K562 (cell line): ENCODE measurements around the gene ARL13B. TPM values are rescaled to one million over a fixed set of nuclear protein-coding genes. Genes with fewer than 3 reads are reported as not detected.

Experiments
- CTCF ChIP-seq, 3 experiments: IDR thresholded peaks in 2 of 3; conservative IDR thresholded peaks in 1 of 3; 2 replicates each; pipeline ENCODE4 v1.5.1; 2011 to 2012; ENCODE audit warnings: low read length in 3 of 3, mild to moderate bottlenecking in 3 of 3, control low read depth in 2 of 3, improper control_type of control experiment in 1 of 3, inconsistent platforms in 1 of 3, low read depth in 1 of 3, mixed read lengths in 1 of 3, moderate library complexity in 1 of 3; ENCODE audit not compliant: insufficient read depth in 2 of 3
- ESRRA ChIP-seq: fragments of 450-650 bp; IDR thresholded peaks from 2 replicates; pipeline ENCODE4 v1.6.1; 2014; ENCODE audit warnings: low read depth, mild to moderate bottlenecking, moderate library complexity, borderline replicate concordance
- FIP1L1 ChIP-seq: fragments of 200-400 bp; formaldehyde crosslinking; IDR thresholded peaks from 2 replicates; pipeline ENCODE4 v1.6.1; 2018; ENCODE audit warnings: mild to moderate bottlenecking, low read depth, low read length; ENCODE audit not compliant: poor library complexity, severe bottlenecking
- KAT2B ChIP-seq: IDR thresholded peaks from one replicate; pipeline ENCODE4 v1.6.1; 2012; ENCODE audit warnings: low read depth, mild to moderate bottlenecking, control low read depth, inconsistent platforms, low read length, moderate library complexity
- NCOA2 ChIP-seq, 2 experiments: fragments of 450-650 bp; IDR thresholded peaks; 2 replicates each; pipeline ENCODE4 v1.6.1; 2018; ENCODE audit warnings: mild to moderate bottlenecking in 2 of 2, moderate library complexity in 1 of 2; ENCODE audit not compliant: partially characterized antibody in 2 of 2
- PTBP1 ChIP-seq: fragments of 200-400 bp; formaldehyde crosslinking; IDR thresholded peaks from 2 replicates; pipeline ENCODE4 v1.6.1; 2017; ENCODE audit warnings: low read depth, low read length
- ZFX ChIP-seq: sonication (generic); formaldehyde crosslinking; IDR thresholded peaks from 2 replicates; pipeline ENCODE4 v1.8.0; 2022; ENCODE audit warnings: mild to moderate bottlenecking, missing genetic modification reagents, moderate library complexity
- ZNF12 ChIP-seq: sonication (generic); formaldehyde crosslinking; IDR thresholded peaks from 2 replicates; pipeline ENCODE4 v1.4.0; 2020; ENCODE audit warnings: mild to moderate bottlenecking, missing genetic modification reagents
- polyA plus RNA-seq, 8 experiments: library from polyadenylated mRNA; depleted of rRNA in 4 of 8; stranded (reverse) in 5 of 8; unstranded in 3 of 8; fragments of >200 nt; fragmentation: Nextera tagmentation in 2 of 8; fragmentation: Illumina TruSeq in 1 of 8; extraction: Ambion mirVana in 2 of 8; extraction: Trizol in 1 of 8; gene quantifications; 2 replicates each; pipeline versions ENCODE4 v1.2.1 to v1.2.3, GENCODE V29; 2011 to 2014; ENCODE audit warnings: inconsistent platforms in 1 of 8, missing spikeins in 1 of 8
- total RNA-seq, 7 experiments: library from RNA; depleted of rRNA in 6 of 7; stranded (reverse); fragments of >200 nt in 6 of 7; fragmentation: Illumina TruSeq in 2 of 7; extraction: Trizol in 2 of 7; gene quantifications; 2 replicates each; pipeline versions ENCODE4 v1.2.1 to v1.2.3, GENCODE V29; 2011 to 2021; ENCODE audit warnings: low replicate concordance in 1 of 7

Gene ARL13B
- total and polyA plus RNA-seq, 9 of the 15 experiments (the other 6 are each of a cell fraction or from before 2014, with no cell fraction given) = 4.1 to 16.9 (median 12.2) TPM

GRCh38 chr3:93979850-93980676 lies at the start of gene ARL13B (continued):
- TF ChIP-seq FIP1L1 (no peak), KAT2B (no peak), ESRRA (no peak), PTBP1 (no peak), ZFX (peak; percentile 54), ZNF12 (CRISPR knock-in tag) (no peak), NCOA2 (IDR thresholded peaks at IDR 0.05; ENCODE audit: partially characterized antibody in 2 of 2) (no peak), CTCF (IDR thresholded peaks at IDR 0.05 in 2 of 3, conservative IDR thresholded peaks at IDR 0.05 in 1 of 3; ENCODE audit: insufficient read depth in 2 of 3, low read depth in 1 of 3, low read length in 3 of 3) (no peak)
